ENCODE data around the gene CHRNB1. TPM values are rescaled to one million over a fixed set of nuclear protein-coding genes. Genes with fewer than 3 reads are reported as not detected.
A peak's percentile ranks its signal among the peaks of the same experiment; 100 is the strongest.

The CHRNB1 gene
- total RNA-seq, 1 donor from 2014 or later = 11.7 TPM

DNA sequence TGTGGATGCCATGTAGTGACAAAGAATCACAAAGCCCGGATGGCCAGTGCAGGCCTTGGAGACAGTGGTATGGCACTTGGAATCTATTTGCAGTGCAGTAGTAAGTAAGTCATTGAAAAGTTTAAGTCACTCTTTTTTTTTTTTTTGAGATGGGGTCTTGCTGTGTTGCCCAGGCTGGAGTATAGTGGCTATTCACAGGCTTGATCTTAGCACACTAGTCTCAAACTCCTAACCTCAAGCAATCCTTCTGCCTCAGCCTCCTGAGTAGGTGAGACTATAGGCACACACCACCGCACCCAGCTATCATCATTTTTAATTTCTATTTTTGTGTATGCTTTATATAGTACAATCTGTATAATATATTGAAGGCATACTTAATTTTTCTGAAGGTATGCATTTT, 46.2 kb upstream of the CHRNB1 start:
- no peaks in the 10 kb centered on the region for H3K36me3 ChIP-seq (ENCODE audit: insufficient read depth, low read length)
- Mint-ChIP-seq H3K36me3 (ENCODE audit: low read depth, unreplicated experiment) (peaks cover 4% of the 10 kb centered on the region), H3K4me3 (ENCODE audit: unreplicated experiment) (peak overlapping the region; percentile 11), H3K27me3 (ENCODE audit: low read depth, unreplicated experiment) (no peaks in the 10 kb centered on the region), H3K9me3 (ENCODE audit: unreplicated experiment) (no peaks in the 10 kb centered on the region), H3K4me1 (ENCODE audit: low read depth, unreplicated experiment) (peaks cover 12% of the 10 kb centered on the region), H3K27ac (ENCODE audit: unreplicated experiment) (no peak overlapping the region)
- H2AFZ ChIP-seq (ENCODE audit: low read depth, low read length) = no peak overlapping the region
- H3K27ac ChIP-seq (ENCODE audit: low read depth, low read length) = no peak overlapping the region
- FAIRE-seq (no peak), DNase-seq (ENCODE audit: low read depth) (no peak)
- peaks cover 14% of the 10 kb centered on the region for H3K79me2 ChIP-seq (ENCODE audit: insufficient read depth, low read length)
- no peaks in the 10 kb centered on the region for H3K27me3 ChIP-seq (ENCODE audit: insufficient read depth, low read length)
- H3K4me2 ChIP-seq (ENCODE audit: low read length) = no peak overlapping the region
- no peaks in the 10 kb centered on the region for H3K9me3 ChIP-seq (ENCODE audit: insufficient read depth, low read depth, low read length)
- peaks cover 14% of the 10 kb centered on the region for H3K4me1 ChIP-seq (ENCODE audit: insufficient read depth, low read length)
- H3K4me3 ChIP-seq (ENCODE audit: insufficient read depth, low read depth, low read length) = no peak overlapping the region
- no peak overlapping the region for H3K9ac ChIP-seq (ENCODE audit: low read length)
- H4K20me1 ChIP-seq (ENCODE audit: insufficient read depth, low read length) = peaks cover 4% of the 10 kb centered on the region
- no peak for TF ChIP-seq EZH2 (IDR thresholded peaks at IDR 0.05; ENCODE audit: insufficient read depth, low read length)
- TF ChIP-seq, protein P1, sequence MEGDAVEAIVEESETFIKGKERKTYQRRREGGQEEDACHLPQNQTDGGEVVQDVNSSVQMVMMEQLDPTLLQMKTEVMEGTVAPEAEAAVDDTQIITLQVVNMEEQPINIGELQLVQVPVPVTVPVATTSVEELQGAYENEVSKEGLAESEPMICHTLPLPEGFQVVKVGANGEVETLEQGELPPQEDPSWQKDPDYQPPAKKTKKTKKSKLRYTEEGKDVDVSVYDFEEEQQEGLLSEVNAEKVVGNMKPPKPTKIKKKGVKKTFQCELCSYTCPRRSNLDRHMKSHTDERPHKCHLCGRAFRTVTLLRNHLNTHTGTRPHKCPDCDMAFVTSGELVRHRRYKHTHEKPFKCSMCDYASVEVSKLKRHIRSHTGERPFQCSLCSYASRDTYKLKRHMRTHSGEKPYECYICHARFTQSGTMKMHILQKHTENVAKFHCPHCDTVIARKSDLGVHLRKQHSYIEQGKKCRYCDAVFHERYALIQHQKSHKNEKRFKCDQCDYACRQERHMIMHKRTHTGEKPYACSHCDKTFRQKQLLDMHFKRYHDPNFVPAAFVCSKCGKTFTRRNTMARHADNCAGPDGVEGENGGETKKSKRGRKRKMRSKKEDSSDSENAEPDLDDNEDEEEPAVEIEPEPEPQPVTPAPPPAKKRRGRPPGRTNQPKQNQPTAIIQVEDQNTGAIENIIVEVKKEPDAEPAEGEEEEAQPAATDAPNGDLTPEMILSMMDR (IDR thresholded peaks at IDR 0.05; ENCODE audit: insufficient read depth, low read depth, low read length) = no peak

DNA sequence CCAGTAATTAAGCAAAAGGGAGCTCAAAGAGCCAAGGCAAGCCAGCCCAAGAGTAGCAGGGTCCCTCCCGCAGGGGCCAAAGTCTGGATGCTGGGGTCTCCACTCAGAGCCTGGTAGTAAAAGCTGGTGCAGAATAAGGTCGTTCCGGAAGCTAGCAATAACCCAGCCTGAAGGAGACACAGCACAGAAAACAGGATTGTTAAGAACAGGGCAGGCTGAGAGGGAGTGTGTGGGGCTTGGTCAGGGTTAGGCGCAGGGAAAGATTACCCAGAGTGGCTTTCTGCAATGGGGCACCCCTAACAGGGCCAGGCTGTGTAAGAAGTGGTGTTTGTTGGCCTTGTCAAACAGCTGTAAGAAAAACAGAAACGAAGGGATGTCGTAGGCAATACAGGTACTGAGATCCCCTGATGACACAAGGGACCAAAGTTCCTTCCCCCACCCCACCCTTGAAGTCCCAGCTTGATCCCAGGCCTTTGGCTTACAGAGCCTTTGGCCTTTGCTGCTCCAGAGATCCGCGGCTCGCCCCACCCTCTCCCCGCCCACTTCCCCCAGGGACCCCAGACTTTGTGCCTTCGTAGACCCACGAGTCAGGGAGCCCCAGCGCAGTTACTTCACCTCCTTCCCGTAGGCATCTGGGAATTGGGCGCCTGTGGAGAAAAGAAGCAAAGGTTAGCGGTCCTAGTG, 41.7 kb upstream of the CHRNB1 start:
- Histone ChIP-seq H4K20me1 (ENCODE audit: insufficient read depth, low read length) (peaks cover 20% of the 10 kb centered on the region), H2AFZ (ENCODE audit: low read depth, low read length) (peak overlapping the region; percentile 31), H3K9ac (ENCODE audit: low read length) (peak overlapping the region; percentile 72), H3K79me2 (ENCODE audit: insufficient read depth, low read length) (peaks cover 24% of the 10 kb centered on the region), H3K4me3 (ENCODE audit: insufficient read depth, low read depth, low read length) (peak overlapping the region; percentile 72), H3K36me3 (ENCODE audit: insufficient read depth, low read length) (no peaks in the 10 kb centered on the region), H3K4me1 (ENCODE audit: insufficient read depth, low read length) (peaks cover 13% of the 10 kb centered on the region), H3K27ac (ENCODE audit: low read depth, low read length) (peak overlapping the region; percentile 53), H3K27me3 (ENCODE audit: insufficient read depth, low read length) (no peaks in the 10 kb centered on the region), H3K4me2 (ENCODE audit: low read length) (peak overlapping the region; percentile 93), H3K9me3 (ENCODE audit: insufficient read depth, low read depth, low read length) (no peaks in the 10 kb centered on the region)
- TF ChIP-seq, protein P1 (IDR thresholded peaks at IDR 0.05; ENCODE audit: insufficient read depth, low read depth, low read length) = no peak
- no peak for TF ChIP-seq EZH2 (IDR thresholded peaks at IDR 0.05; ENCODE audit: insufficient read depth, low read length)
- no peak for DNase-seq (ENCODE audit: low read depth)
- no peak for FAIRE-seq
- Mint-ChIP-seq H3K4me3 (ENCODE audit: unreplicated experiment) (peak overlapping the region; percentile 88), H3K9me3 (ENCODE audit: unreplicated experiment) (no peaks in the 10 kb centered on the region), H3K36me3 (ENCODE audit: low read depth, unreplicated experiment) (peaks cover 4% of the 10 kb centered on the region), H3K27ac (ENCODE audit: unreplicated experiment) (peak overlapping the region; percentile 77), H3K27me3 (ENCODE audit: low read depth, unreplicated experiment) (no peaks in the 10 kb centered on the region), H3K4me1 (ENCODE audit: low read depth, unreplicated experiment) (peaks cover 18% of the 10 kb centered on the region)

DNA sequence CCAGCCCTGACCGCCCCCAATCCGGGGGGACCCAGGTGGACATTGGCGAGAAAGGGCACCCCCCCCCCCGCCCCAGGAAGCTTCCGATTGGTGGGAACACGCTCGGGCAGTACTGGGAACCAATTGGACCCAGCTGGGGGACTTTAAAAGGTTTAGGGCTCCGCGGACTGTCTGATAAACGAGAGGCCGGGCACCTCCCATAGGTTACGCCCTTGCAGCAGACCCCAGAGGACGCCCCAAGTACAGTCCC, 41.2 kb upstream of the CHRNB1 start:
- Histone ChIP-seq H3K4me2 (ENCODE audit: low read length) (peak overlapping the region; percentile 93), H3K27ac (ENCODE audit: low read depth, low read length) (peak overlapping the region; percentile 53), H3K9ac (ENCODE audit: low read length) (peak overlapping the region; percentile 72), H3K27me3 (ENCODE audit: insufficient read depth, low read length) (no peaks in the 10 kb centered on the region), H3K36me3 (ENCODE audit: insufficient read depth, low read length) (no peaks in the 10 kb centered on the region), H3K79me2 (ENCODE audit: insufficient read depth, low read length) (peaks cover 24% of the 10 kb centered on the region), H2AFZ (ENCODE audit: low read depth, low read length) (peak overlapping the region; percentile 31), H3K9me3 (ENCODE audit: insufficient read depth, low read depth, low read length) (no peaks in the 10 kb centered on the region), H3K4me3 (ENCODE audit: insufficient read depth, low read depth, low read length) (peak overlapping the region; percentile 72), H3K4me1 (ENCODE audit: insufficient read depth, low read length) (peaks cover 13% of the 10 kb centered on the region), H4K20me1 (ENCODE audit: insufficient read depth, low read length) (peaks cover 20% of the 10 kb centered on the region)
- Mint-ChIP-seq H3K27me3 (ENCODE audit: low read depth, unreplicated experiment) (no peaks in the 10 kb centered on the region), H3K4me3 (ENCODE audit: unreplicated experiment) (peak overlapping the region; percentile 88), H3K9me3 (ENCODE audit: unreplicated experiment) (no peaks in the 10 kb centered on the region), H3K4me1 (ENCODE audit: low read depth, unreplicated experiment) (peaks cover 18% of the 10 kb centered on the region), H3K27ac (ENCODE audit: unreplicated experiment) (peak overlapping the region; percentile 66), H3K36me3 (ENCODE audit: low read depth, unreplicated experiment) (peaks cover 4% of the 10 kb centered on the region)
- DNase-seq (ENCODE audit: low read depth) (no peak), FAIRE-seq (no peak)
- TF ChIP-seq EZH2 (IDR thresholded peaks at IDR 0.05; ENCODE audit: insufficient read depth, low read length) = no peak
- TF ChIP-seq, protein P1 (IDR thresholded peaks at IDR 0.05; ENCODE audit: insufficient read depth, low read depth, low read length) = no peak
